SK-N-SH (cell line): ENCODE results near the gene PGK1. TPM values are rescaled to one million over a fixed set of nuclear protein-coding genes. Genes with fewer than 3 reads are reported as not detected.

Experiments
- CTCF ChIA-PET: fragments of 300-600, 350-600 bp; formaldehyde crosslinking; extraction: SDS; loops from one replicate; lab custom pipeline; 2021; lab: Yijun Ruan, JAX
- POLR2A ChIA-PET: fragments of 350-600 bp; sonication (Branson Sonifier 250); formaldehyde crosslinking; extraction: SDS; loops from one replicate; lab custom pipeline; 2020; ENCODE audit warnings: antibody characterized with exemption, inconsistent platforms; lab: Yijun Ruan, JAX
- DNase-seq: peaks from one replicate; pipeline ENCODE4 v3.0.0; 2012
- H2AFZ ChIP-seq: fragments of 200-600 bp; sonication (generic); 2 replicates; pipeline ENCODE4 v1.8.1; 2016; ENCODE audit warnings: antibody characterized with exemption, mild to moderate bottlenecking, low read depth
- H3F3A ChIP-seq: fragments of 200-600 bp; sonication (generic); replicated peaks from 2 replicates; pipeline ENCODE3; 2016; ENCODE audit warnings: antibody characterized with exemption, mild to moderate bottlenecking; ENCODE audit not compliant: insufficient read depth
- H3K27ac ChIP-seq, 2 experiments: fragments of 200-500 bp in 1 of 2; fragments of 200-600 bp in 1 of 2; sonication (Bioruptor generic) in 1 of 2; sonication (generic), shearing (Covaris generic) in 1 of 2; 2 replicates each; pipeline versions ENCODE4 v1.5.1 to v1.6.1; 2014 to 2016; ENCODE audit warnings: low read depth in 2 of 2, inconsistent platforms in 1 of 2, low read length in 1 of 2, mild to moderate bottlenecking in 1 of 2, mixed read lengths in 1 of 2
- H3K27me3 ChIP-seq: fragments of 200-600 bp; sonication (generic), shearing (Covaris generic); 2 replicates; pipeline ENCODE4 v1.6.1; 2016; ENCODE audit warnings: mixed run types; ENCODE audit not compliant: insufficient read depth
- H3K36me3 ChIP-seq, 2 experiments: fragments of 200-500 bp in 1 of 2; fragments of 200-600 bp in 1 of 2; sonication (Bioruptor generic) in 1 of 2; sonication (generic) in 1 of 2; replicated peaks in 1 of 2; 2 replicates each; pipeline versions ENCODE3 to v1.5.1; 2014 to 2016; ENCODE audit warnings: low read length in 1 of 2, mild to moderate bottlenecking in 1 of 2; ENCODE audit not compliant: insufficient read depth in 2 of 2, control insufficient read depth in 1 of 2
- H3K4me1 ChIP-seq, 2 experiments: fragments of 200-500 bp in 1 of 2; fragments of 200-600 bp in 1 of 2; sonication (Bioruptor generic) in 1 of 2; sonication (generic), shearing (Covaris generic) in 1 of 2; 2 replicates each; pipeline versions ENCODE4 v1.5.1 to v1.6.1; 2014 to 2016; ENCODE audit warnings: low read depth in 1 of 2, low read length in 1 of 2, mixed run types in 1 of 2; ENCODE audit not compliant: insufficient read depth in 2 of 2, control insufficient read depth in 1 of 2
- H3K4me2 ChIP-seq: fragments of 200-600 bp; sonication (generic), shearing (Covaris generic); 2 replicates; pipeline ENCODE4 v1.6.1; 2017; ENCODE audit warnings: mixed run types
- H3K4me3 ChIP-seq, 2 experiments: fragments of 200-500 bp in 1 of 2; fragments of 200-600 bp in 1 of 2; sonication (Bioruptor generic) in 1 of 2; sonication (generic), shearing (Covaris generic) in 1 of 2; 2 replicates each; pipeline versions ENCODE4 v1.5.1 to v1.8.1; 2014 to 2016; ENCODE audit warnings: low read depth in 2 of 2, inconsistent platforms in 1 of 2, low read length in 1 of 2, mild to moderate bottlenecking in 1 of 2, mixed read lengths in 1 of 2, moderate library complexity in 1 of 2
- H3K79me2 ChIP-seq: fragments of 200-600 bp; sonication (generic); 2 replicates; pipeline ENCODE4 v1.8.1; 2017; ENCODE audit warnings: mild to moderate bottlenecking; ENCODE audit not compliant: insufficient read depth
- H3K9ac ChIP-seq: fragments of 200-600 bp; sonication (generic); 2 replicates; pipeline ENCODE4 v1.6.1; 2017; ENCODE audit warnings: mixed run types
- H3K9me2 ChIP-seq: fragments of 200-600 bp; sonication (generic); 2 replicates; pipeline ENCODE4 v1.6.1; 2017; ENCODE audit warnings: mixed run types
- H3K9me3 ChIP-seq: fragments of 200-600 bp; sonication (generic); 2 replicates; pipeline ENCODE4 v1.6.1; 2017; ENCODE audit warnings: mixed run types, mild to moderate bottlenecking, moderate library complexity
- H4K20me1 ChIP-seq: fragments of 200-600 bp; sonication (generic); 2 replicates; pipeline ENCODE4 v1.6.1; 2017; ENCODE audit warnings: mild to moderate bottlenecking, mixed run types; ENCODE audit not compliant: insufficient read depth
- GATA2 ChIP-seq: sonication (generic); formaldehyde crosslinking; IDR thresholded peaks from 2 replicates; pipeline ENCODE4 v1.5.0; 2020; ENCODE audit warnings: mild to moderate bottlenecking, missing genetic modification reagents
- MEF2A ChIP-seq: IDR thresholded peaks from 2 replicates; pipeline ENCODE4 v1.4.0; 2012; ENCODE audit warnings: low read depth, borderline replicate concordance
- SIN3A ChIP-seq: IDR thresholded peaks from 2 replicates; pipeline ENCODE4 v1.6.1; 2012; ENCODE audit warnings: low read depth, mild to moderate bottlenecking, low read length, moderate library complexity, borderline replicate concordance
- USF2 ChIP-seq: fragments of 150-350 bp; IDR thresholded peaks from 2 replicates; pipeline ENCODE4 v1.6.1; 2017; ENCODE audit warnings: antibody characterized with exemption, low read length, low read depth, borderline replicate concordance
- YY1 ChIP-seq: IDR thresholded peaks from 2 replicates; pipeline ENCODE4 v1.4.0; 2012; ENCODE audit warnings: low read depth, mild to moderate bottlenecking
- WGBS: methylation state at CpG from one replicate; pipeline ENCODE4 v1.1.6; 2017; ENCODE audit warnings: low lambda C conversion rate; 5-methylcytosine and 5-hydroxymethylcytosine counted together
- polyA plus RNA-seq, 3 experiments: library from polyadenylated mRNA; depleted of rRNA; stranded (reverse); fragments of >200 nt; gene quantifications; 2 replicates each; pipeline ENCODE4 v1.2.3, GENCODE V29; 2012
- TF ChIP-seq, protein P1 (sequence below): fragments of 200-600 bp; sonication (generic); IDR thresholded peaks from 2 replicates; pipeline ENCODE4 v1.6.1; 2017; ENCODE audit warnings: antibody characterized with exemption, mild to moderate bottlenecking, moderate library complexity
- TF ChIP-seq, protein P2 (sequence below): IDR thresholded peaks from 2 replicates; pipeline ENCODE4 v1.4.0; 2012; ENCODE audit warnings: low read depth

The PGK1 gene
- polyA plus RNA-seq, 1 of the 3 experiments (the other 2 are of a cell fraction), result 260 TPM

- no peak overlapping the region for H3K4me3 ChIP-seq
- no peaks in the 10 kb centered on the region for H3F3A ChIP-seq
- no peaks in the 10 kb centered on the region for H3K9me3 ChIP-seq
- no peaks in the 10 kb centered on the region for H3K9me2 ChIP-seq
- POLR2A ChIA-PET, result no interaction called here
- CTCF ChIA-PET, result no interaction called here
- H3K27me3 ChIP-seq, result no peaks in the 10 kb centered on the region
- H3K27ac ChIP-seq, result no peak overlapping the region
- 59% methylated on average over 10 of the region's 10 CpGs for WGBS
- peaks cover 24 to 36% of the 10 kb centered on the region in 2 experiments for H3K36me3 ChIP-seq
- no peak for DNase-seq
- peaks cover 66% of the 10 kb centered on the region for H4K20me1 ChIP-seq
- no peak overlapping the region for H2AFZ ChIP-seq
- TF ChIP-seq, protein P1, sequence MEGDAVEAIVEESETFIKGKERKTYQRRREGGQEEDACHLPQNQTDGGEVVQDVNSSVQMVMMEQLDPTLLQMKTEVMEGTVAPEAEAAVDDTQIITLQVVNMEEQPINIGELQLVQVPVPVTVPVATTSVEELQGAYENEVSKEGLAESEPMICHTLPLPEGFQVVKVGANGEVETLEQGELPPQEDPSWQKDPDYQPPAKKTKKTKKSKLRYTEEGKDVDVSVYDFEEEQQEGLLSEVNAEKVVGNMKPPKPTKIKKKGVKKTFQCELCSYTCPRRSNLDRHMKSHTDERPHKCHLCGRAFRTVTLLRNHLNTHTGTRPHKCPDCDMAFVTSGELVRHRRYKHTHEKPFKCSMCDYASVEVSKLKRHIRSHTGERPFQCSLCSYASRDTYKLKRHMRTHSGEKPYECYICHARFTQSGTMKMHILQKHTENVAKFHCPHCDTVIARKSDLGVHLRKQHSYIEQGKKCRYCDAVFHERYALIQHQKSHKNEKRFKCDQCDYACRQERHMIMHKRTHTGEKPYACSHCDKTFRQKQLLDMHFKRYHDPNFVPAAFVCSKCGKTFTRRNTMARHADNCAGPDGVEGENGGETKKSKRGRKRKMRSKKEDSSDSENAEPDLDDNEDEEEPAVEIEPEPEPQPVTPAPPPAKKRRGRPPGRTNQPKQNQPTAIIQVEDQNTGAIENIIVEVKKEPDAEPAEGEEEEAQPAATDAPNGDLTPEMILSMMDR, result no peak
- TF ChIP-seq, protein P2, sequence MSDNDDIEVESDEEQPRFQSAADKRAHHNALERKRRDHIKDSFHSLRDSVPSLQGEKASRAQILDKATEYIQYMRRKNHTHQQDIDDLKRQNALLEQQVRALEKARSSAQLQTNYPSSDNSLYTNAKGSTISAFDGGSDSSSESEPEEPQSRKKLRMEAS, result no peak
- TF ChIP-seq USF2 (no peak), SIN3A (no peak)
- no peak overlapping the region for H3K4me2 ChIP-seq
- peaks cover 5 to 6% of the 10 kb centered on the region in 2 experiments; a peak in 2 of 4 replicates for H3K4me1 ChIP-seq
- peaks cover 87% of the 10 kb centered on the region for H3K79me2 ChIP-seq
- no peak overlapping the region for H3K9ac ChIP-seq
Observed at GRCh38 chrX:78111140-78111931, 7.3 kb downstream of the PGK1 start.

DNA sequence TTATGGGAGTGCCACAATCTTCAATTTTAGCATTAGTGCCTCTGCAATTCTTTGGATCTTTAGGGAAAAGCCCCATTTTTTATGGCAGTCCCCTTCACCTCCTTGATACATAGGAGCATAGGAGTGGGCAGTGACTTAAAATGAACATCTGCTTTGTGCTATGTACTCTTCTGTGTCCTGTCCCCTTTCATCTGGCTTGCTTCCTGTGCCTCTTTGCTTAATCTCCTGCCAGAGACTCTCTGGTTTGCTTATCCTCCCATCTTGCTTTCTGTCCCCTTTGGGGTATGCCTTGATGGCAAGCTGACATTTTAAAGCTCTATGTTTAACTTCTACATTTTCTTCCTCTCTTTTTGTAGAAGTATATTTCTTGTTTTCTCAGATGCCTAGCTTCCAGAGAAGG lies 12.3 kb downstream of the PGK1 start:
- Histone ChIP-seq H3K36me3 (peaks cover 41 to 52% of the 10 kb centered on the region in 2 experiments), H3K4me2 (no peak overlapping the region), H3K9me2 (no peaks in the 10 kb centered on the region), H2AFZ (no peak overlapping the region), H3K27me3 (no peaks in the 10 kb centered on the region), H3K79me2 (peaks cover 61% of the 10 kb centered on the region), H3F3A (peaks cover 4% of the 10 kb centered on the region), H3K27ac (no peak overlapping the region; a peak in 1 of 4 replicates), H3K4me3 (no peak overlapping the region), H3K4me1 (peaks cover 0 to 2% of the 10 kb centered on the region in 2 experiments; a peak in 2 of 4 replicates), H3K9ac (no peak overlapping the region), H4K20me1 (peaks cover 27% of the 10 kb centered on the region), H3K9me3 (no peaks in the 10 kb centered on the region)
- ChIA-PET CTCF (interaction anchor here (0.9 to 1.5 kb wide), 3 partner anchors 9 to 12 kb away, joined by 3 to 4 read pairs (median 3); partner anchors contain the start of gene PGK1), POLR2A (no interaction called here)
- DNase-seq, result no peak
- TF ChIP-seq, protein P1, result no peak
- no peak for TF ChIP-seq MEF2A
- no peak for TF ChIP-seq GATA2 (CRISPR knock-in tag)
- TF ChIP-seq YY1, result no peak
